HUES48 (cell line): ENCODE results near the gene MEDAG.

Experiments
- H3K27ac ChIP-seq: one replicate; pipeline ENCODE4 v1.7.0; 2013; ENCODE audit warnings: low read depth, low read length, inconsistent platforms
- H3K27me3 ChIP-seq: 2 replicates; pipeline ENCODE4 v1.6.1; 2013; ENCODE audit warnings: mild to moderate bottlenecking, low read length; ENCODE audit not compliant: control insufficient read depth, insufficient read depth
- H3K36me3 ChIP-seq: 2 replicates; pipeline ENCODE4 v1.6.1; 2013; ENCODE audit warnings: low read length; ENCODE audit not compliant: control insufficient read depth, insufficient read depth
- H3K4me1 ChIP-seq: 2 replicates; pipeline ENCODE4 v1.6.1; 2013; ENCODE audit warnings: mild to moderate bottlenecking, low read length; ENCODE audit not compliant: control insufficient read depth, insufficient read depth
- H3K4me3 ChIP-seq: 2 replicates; pipeline ENCODE4 v1.5.1; 2013; ENCODE audit warnings: mild to moderate bottlenecking, low read depth, low read length
- H3K9ac ChIP-seq: 2 replicates; pipeline ENCODE4 v1.6.1; 2013; ENCODE audit warnings: mild to moderate bottlenecking, low read depth, low read length, moderate library complexity
- H3K9me3 ChIP-seq: 2 replicates; pipeline ENCODE4 v1.6.1; 2013; ENCODE audit warnings: low read length; ENCODE audit not compliant: control insufficient read depth, insufficient read depth

MEDAG gene

DNA sequence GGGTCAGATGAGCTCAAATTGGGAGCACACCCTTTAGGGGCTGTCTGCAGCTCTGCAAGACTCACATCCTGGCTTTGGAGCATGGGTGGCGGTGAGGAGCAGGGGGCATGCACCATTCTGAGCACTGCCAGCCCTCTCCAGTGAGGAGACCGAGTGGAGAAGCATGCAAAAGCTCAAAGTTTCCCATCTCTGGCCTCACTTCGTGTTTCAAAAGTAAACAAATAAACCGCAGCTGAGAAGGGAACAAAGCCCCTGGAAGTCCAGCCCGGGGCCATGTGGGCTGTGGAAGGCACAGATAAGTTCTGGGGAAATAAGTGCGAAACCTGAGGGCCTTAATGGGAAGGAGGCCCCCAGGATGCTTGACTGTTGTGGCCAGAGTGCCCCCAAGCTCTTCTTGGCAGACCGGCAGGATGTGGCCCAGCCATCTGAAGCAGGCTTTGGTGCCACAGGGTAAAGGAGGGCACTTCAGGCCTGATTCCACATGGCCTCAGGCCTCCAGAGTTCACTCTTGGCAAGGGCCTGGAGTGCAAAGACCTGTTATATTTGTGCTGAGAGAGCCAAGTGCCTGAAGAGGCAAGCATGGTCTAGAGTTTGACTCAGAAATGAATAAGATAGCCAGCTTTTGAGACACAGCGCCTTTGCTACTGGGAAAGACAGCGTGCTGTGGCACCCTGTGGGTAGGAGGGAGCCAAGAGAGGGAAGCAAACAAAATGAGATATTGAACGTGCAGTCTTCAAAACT lies 1.2 kb downstream of the MEDAG start:
- H3K27me3 ChIP-seq, result peaks cover 51% of the 10 kb centered on the region
- H3K9me3 ChIP-seq, result no peaks in the 10 kb centered on the region
- H3K27ac ChIP-seq, result no peak overlapping the region
- H3K4me3 ChIP-seq, result no peak overlapping the region; the same call in 1 of the 2 replicates
- H3K4me1 ChIP-seq, result peaks cover 8% of the 10 kb centered on the region; the same call in 1 of the 2 replicates
- H3K9ac ChIP-seq, result no peak overlapping the region
- no peaks in the 10 kb centered on the region for H3K36me3 ChIP-seq

DNA sequence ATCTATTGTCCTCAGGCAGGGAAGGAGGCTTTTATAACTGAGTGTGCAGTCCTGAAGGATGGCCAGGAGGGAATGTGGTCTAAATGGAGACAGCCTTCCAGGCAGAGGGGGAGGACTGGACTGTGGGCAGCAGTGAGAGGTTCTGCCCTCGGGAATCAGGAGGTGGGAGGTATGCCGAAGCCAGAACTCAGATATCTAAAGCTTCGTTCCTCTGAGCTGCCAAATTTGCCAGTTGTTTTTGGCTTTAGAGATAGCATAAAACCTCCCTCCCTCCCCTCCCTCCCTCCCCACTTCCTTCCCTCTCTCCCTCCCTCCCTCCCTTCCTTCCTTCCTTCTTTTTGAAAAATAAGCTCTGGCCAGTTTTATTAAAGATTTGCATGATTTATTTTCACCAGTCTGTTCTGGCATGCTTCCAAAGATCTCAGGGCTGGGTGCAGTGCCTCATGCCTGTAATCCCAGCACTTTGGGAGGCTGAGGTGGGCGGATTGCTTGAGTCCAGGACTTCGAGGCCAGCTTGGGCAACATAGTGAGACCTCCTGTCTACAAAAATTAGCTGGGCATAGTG lies 2.4 kb downstream of the MEDAG start:
- Histone ChIP-seq H3K27ac (no peak overlapping the region), H3K9ac (no peak overlapping the region), H3K27me3 (peaks cover 48% of the 10 kb centered on the region), H3K9me3 (no peaks in the 10 kb centered on the region), H3K4me3 (no peak overlapping the region), H3K4me1 (peaks cover 8% of the 10 kb centered on the region; the same call in 1 of the 2 replicates), H3K36me3 (no peaks in the 10 kb centered on the region)

DNA sequence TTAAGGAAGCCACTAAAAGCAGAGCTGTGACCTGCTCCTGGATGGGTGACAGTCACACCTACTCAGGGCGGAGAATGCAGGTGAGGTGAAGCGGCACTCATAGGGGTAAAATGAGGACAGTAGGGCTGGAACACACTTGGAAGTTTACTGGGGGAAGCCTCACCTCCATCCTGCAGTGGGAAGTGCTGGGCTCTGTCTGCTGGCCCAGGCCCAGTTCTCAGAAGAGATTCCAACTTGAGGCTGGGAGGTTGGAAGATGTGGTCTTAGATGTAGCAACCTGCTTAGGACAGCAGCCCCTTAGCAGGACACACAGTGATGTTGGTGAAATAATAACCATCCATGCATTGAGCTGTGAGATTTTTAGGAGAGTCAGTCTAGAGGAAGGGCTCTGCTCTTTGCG lies 4.6 kb downstream of the MEDAG start:
- Histone ChIP-seq H3K9ac (no peak overlapping the region), H3K27me3 (peaks cover 27% of the 10 kb centered on the region), H3K27ac (no peak overlapping the region), H3K4me3 (no peak overlapping the region), H3K9me3 (no peaks in the 10 kb centered on the region), H3K4me1 (peaks cover 7% of the 10 kb centered on the region; the same call in 1 of the 2 replicates), H3K36me3 (no peaks in the 10 kb centered on the region)

DNA sequence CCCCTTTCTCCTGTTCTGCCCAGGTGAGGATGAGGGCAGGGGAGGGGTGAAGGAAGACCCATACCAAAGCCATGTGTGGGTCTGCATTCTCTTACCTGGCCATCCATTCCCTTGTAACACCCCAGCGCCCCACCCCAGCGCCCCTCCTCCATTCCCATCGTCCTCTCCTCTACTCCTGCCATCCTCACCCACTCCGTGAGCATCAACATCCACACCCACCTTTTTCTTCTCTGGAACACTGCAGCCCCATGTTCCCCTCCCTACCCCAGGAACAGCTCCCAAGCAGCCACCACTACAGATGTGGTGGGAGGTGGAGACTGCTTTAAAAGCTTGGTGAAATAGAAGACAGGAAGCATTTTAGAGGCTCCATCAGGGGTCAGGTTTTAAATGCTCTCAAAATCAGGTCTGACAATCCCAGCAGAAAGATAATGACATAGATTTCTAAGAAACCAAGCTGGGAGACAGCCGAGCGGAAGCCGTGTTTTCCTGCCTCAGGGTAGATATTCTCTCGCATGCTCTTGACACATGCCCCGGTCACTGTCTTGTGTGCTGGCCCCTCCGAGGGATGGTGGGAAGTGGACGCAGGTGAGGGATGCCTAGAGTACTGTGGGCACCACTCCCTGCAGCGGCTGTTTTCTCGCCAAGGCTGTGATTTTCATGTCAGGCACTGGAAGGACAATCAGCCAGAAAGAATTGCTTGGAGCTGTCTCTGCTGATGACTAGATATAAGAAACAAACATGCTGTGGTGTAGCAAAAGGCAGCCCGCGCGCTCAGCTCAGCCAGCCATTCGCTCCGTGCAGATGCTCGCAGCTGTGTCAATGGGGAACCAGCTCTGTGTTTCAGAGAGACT lies 9.8 kb downstream of the MEDAG start:
- Histone ChIP-seq H3K36me3 (no peaks in the 10 kb centered on the region), H3K9ac (no peak overlapping the region), H3K9me3 (no peaks in the 10 kb centered on the region), H3K4me3 (no peak overlapping the region), H3K27ac (no peak overlapping the region), H3K27me3 (no peaks in the 10 kb centered on the region), H3K4me1 (no peaks in the 10 kb centered on the region)

DNA sequence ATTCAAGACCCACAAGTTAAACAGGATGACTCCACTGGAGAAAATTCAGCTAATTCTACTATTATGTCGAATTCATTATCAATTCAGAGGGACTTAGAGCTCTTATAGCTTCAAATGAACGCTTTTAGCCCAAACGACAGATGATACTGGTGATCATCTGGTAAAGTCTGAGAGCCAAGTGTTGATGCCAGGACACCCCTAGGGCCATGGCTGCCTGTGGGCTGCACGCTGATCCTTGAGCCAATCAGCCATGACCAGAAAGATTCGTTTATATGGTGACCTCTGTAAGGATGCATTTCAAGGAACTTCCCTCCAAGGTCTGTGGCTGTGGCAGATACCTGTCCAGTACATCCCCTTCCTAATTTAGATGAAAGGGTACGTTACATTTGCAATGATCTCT lies 10.9 kb downstream of the MEDAG start:
- H3K4me3 ChIP-seq, result no peak overlapping the region
- H3K36me3 ChIP-seq, result no peaks in the 10 kb centered on the region
- no peak overlapping the region for H3K27ac ChIP-seq
- H3K27me3 ChIP-seq, result no peaks in the 10 kb centered on the region
- no peaks in the 10 kb centered on the region for H3K9me3 ChIP-seq
- H3K9ac ChIP-seq, result no peak overlapping the region
- no peaks in the 10 kb centered on the region; the same call in 1 of the 2 replicates for H3K4me1 ChIP-seq

DNA sequence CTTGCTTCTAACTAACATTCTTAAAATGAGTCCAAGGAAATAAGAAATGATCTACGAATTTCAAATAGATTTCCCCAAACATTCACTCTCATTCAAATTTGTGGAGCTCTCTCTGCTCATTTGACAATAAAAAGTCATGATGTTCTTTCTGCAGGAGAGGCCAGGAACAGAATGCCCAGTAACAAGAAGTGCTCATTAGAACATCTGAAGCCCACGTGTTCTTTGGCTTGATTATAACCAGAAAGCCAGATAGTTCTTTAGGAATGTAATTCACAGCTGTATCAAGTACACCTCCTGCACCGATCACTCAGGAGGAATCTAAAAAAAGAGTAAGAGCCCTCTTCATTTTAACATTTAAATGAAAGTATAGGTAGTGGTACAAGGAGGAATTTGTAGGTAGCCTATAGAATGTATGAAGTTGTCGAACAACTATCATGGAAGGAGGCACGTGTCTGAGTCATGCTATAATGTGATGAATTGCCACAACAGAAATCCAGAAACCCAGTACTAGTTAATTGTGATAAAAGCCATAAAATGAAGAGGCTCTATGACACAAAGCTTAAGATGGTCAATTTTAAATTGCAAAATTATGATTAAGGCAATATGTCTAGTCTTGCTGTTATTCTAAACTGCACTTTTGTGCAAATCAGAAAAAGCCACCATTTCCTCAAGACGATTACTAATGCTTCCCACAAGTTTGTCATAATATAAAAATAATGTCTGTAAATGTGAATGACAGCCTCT lies 12.8 kb downstream of the MEDAG start:
- H3K9me3 ChIP-seq, result no peaks in the 10 kb centered on the region
- H3K27ac ChIP-seq, result no peak overlapping the region
- H3K27me3 ChIP-seq, result no peaks in the 10 kb centered on the region
- no peak overlapping the region for H3K9ac ChIP-seq
- H3K36me3 ChIP-seq, result no peaks in the 10 kb centered on the region
- no peak overlapping the region for H3K4me3 ChIP-seq
- H3K4me1 ChIP-seq, result no peaks in the 10 kb centered on the region; the same call in 1 of the 2 replicates

DNA sequence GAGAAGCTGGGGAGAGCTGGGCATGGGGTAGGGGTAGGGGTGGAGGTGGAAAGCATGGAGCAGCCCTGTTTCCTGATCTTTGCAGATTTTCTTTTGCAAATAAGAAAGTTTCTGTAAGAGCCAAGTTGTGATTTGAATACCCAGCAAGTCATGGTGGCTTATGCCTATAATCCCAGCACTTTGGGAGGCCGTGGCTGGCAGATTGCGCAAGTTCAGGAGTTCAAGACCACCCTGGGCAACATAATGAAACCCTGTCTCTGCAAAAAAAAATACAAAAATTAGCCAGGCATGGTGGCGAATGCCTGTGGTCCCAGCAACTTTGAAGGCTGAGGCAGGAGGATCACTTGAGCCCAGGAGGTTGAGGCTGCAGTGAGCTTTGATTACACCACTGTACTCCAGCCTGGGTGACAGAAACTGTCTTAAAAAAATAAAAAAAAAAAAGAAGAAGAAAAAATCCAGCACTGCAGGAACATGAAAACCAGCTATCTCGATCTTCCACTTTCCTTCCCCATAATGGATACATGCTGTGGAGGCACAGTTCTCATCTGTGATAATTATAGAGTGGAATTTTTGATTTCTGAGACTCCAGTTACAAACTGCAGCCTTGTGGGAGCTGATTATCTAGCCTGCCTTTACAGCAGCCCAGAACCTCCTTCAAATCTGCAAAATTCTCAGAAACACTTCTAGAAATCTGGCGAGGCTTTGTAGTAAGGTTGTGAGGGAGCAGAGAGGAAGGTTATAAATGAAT lies 14.3 kb downstream of the MEDAG start:
- H3K4me1 ChIP-seq, result no peaks in the 10 kb centered on the region; the same call in 1 of the 2 replicates
- no peaks in the 10 kb centered on the region for H3K27me3 ChIP-seq
- H3K27ac ChIP-seq, result no peak overlapping the region
- H3K9me3 ChIP-seq, result no peaks in the 10 kb centered on the region
- no peaks in the 10 kb centered on the region for H3K36me3 ChIP-seq
- no peak overlapping the region for H3K9ac ChIP-seq
- no peak overlapping the region for H3K4me3 ChIP-seq

DNA sequence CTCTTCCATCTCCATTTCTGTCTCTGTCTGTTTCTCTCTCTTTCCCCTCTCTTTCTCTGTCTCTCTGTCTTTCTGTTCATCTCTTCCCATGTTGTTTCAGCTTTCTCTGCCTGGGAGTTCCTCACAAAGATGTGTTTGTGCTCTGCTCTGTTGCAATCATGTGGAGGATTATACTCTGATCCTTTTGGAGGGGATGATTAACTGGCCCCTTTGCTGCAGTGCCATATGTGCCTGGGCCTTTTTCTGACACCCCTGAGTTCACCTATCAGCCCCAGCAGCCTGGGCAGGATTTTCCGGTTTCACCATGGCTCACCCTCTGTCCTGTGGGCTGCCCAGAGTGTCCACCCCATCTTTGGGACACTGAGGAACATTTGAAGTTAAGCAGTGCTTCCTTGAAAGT lies 17.3 kb downstream of the MEDAG start:
- no peak overlapping the region for H3K9ac ChIP-seq
- no peaks in the 10 kb centered on the region for H3K27me3 ChIP-seq
- peaks cover 4% of the 10 kb centered on the region; the same call in 1 of the 2 replicates for H3K4me1 ChIP-seq
- no peak overlapping the region for H3K27ac ChIP-seq
- H3K36me3 ChIP-seq, result no peaks in the 10 kb centered on the region
- H3K4me3 ChIP-seq, result no peak overlapping the region
- H3K9me3 ChIP-seq, result no peaks in the 10 kb centered on the region

DNA sequence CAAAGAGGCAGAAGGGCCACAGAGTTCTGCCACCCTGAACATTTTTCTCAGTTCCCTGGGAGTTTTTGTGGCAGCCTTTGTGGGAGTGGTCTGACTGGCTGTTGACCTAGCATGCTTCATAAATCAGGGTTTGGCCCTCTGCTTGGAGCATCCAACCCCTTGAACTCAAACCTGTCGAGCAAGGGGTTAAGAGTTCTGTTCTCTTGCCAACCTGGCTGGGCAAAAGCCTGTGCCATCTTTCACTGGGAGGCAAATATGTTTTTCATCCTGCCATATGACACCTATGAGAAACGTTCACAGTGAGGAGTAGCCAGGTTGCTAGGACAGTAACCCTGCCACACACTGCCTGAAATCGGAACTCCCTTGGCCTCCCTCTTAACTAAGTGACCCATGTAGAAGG lies 18.6 kb downstream of the MEDAG start:
- Histone ChIP-seq H3K4me1 (peaks cover 4% of the 10 kb centered on the region; the same call in 1 of the 2 replicates), H3K9ac (no peak overlapping the region), H3K4me3 (no peak overlapping the region), H3K27ac (no peak overlapping the region), H3K36me3 (no peaks in the 10 kb centered on the region), H3K27me3 (no peaks in the 10 kb centered on the region), H3K9me3 (no peaks in the 10 kb centered on the region)

DNA sequence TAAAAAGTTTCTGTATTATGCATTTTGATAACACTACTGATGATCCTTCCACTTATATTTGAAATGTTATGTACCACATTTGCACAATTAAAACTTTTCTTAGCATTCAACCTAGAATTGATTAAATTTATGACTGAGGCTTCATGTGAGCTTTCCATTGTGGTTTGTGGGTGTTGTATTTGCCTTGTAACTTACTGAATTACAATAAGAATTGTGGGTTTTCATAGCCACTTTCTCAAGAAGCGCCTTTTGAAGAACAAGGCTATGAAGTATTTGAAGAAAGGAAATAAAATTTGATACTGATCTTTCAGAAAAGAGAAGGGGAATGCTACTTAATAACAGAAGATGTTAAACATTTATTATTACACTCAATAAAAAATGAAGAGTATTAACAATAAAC lies 19.4 kb downstream of the MEDAG start:
- Histone ChIP-seq H3K9ac (no peak overlapping the region), H3K27ac (no peak overlapping the region), H3K4me1 (peaks cover 4% of the 10 kb centered on the region; the same call in 1 of the 2 replicates), H3K4me3 (no peak overlapping the region), H3K9me3 (no peaks in the 10 kb centered on the region), H3K36me3 (no peaks in the 10 kb centered on the region), H3K27me3 (no peaks in the 10 kb centered on the region)
